Smooth muscle cell (in vitro differentiated cells): Measurements from ENCODE around the gene COL9A1. TPM values are rescaled to one million over a fixed set of nuclear protein-coding genes. Genes with fewer than 3 reads are reported as not detected.

Source experiments
- DNase-seq: peaks from one replicate; lab custom pipeline; 2025; ENCODE audit not compliant: unreplicated experiment; lab: John Stamatoyannopoulos, UW
- H2AFZ ChIP-seq: fragments of 200-600 bp; sonication (generic); 2 replicates; pipeline ENCODE4 v1.6.0; 2016; ENCODE audit warnings: antibody characterized with exemption, low read depth, mild to moderate bottlenecking
- H3F3A ChIP-seq: fragments of 200-600 bp; sonication (generic); 2 replicates; pipeline ENCODE4 v1.6.0; 2017; ENCODE audit warnings: antibody characterized with exemption, low read depth
- H3K27ac ChIP-seq: fragments of 200-600 bp; sonication (generic); 2 replicates; pipeline ENCODE4 v1.5.1; 2016; ENCODE audit warnings: low read depth, mild to moderate bottlenecking
- H3K27me3 ChIP-seq: fragments of 200-600 bp; sonication (generic); 2 replicates; pipeline ENCODE4 v1.6.1; 2016; ENCODE audit warnings: low read depth, mild to moderate bottlenecking
- H3K36me3 ChIP-seq: fragments of 200-600 bp; sonication (generic); 2 replicates; pipeline ENCODE4 v1.5.1; 2016; ENCODE audit warnings: low read depth
- H3K4me1 ChIP-seq: fragments of 200-600 bp; sonication (generic); 2 replicates; pipeline ENCODE4 v1.5.1; 2016; ENCODE audit warnings: low read depth
- H3K4me2 ChIP-seq: fragments of 200-600 bp; sonication (generic); 2 replicates; pipeline ENCODE4 v1.6.0; 2016; ENCODE audit warnings: mild to moderate bottlenecking
- H3K4me3 ChIP-seq: fragments of 200-600 bp; sonication (generic); 2 replicates; pipeline ENCODE4 v1.5.1; 2016; ENCODE audit warnings: mild to moderate bottlenecking
- H3K79me2 ChIP-seq: fragments of 200-600 bp; sonication (generic); 2 replicates; pipeline ENCODE4 v1.6.0; 2016; ENCODE audit warnings: low read depth, mild to moderate bottlenecking
- H3K9ac ChIP-seq: fragments of 200-600 bp; sonication (generic); 2 replicates; pipeline ENCODE4 v1.6.0; 2016; ENCODE audit warnings: low read depth
- H3K9me3 ChIP-seq: fragments of 200-600 bp; sonication (generic); replicated peaks from 2 replicates; pipeline ENCODE4 v1.5.1; 2016; ENCODE audit warnings: low read depth
- H4K20me1 ChIP-seq: fragments of 200-600 bp; sonication (generic); 2 replicates; pipeline ENCODE4 v1.6.0; 2016; ENCODE audit warnings: low read depth
- WGBS: methylation state at CpG from one replicate; pipeline ENCODE4 v1.1.7; 2016; ENCODE audit warnings: low lambda C conversion rate; 5-methylcytosine and 5-hydroxymethylcytosine counted together
- polyA plus RNA-seq: library from polyadenylated mRNA; unstranded; fragments of >200 nt; fragmentation: Nextera tagmentation; extraction: Ambion mirVana; gene quantifications from 2 replicates; pipeline ENCODE4 v1.2.1, GENCODE V29; 2016
- total RNA-seq: library from RNA; depleted of rRNA; stranded (reverse); fragments of >200 nt; gene quantifications from 2 replicates; pipeline ENCODE4 v1.2.3, GENCODE V29; 2014
- TF ChIP-seq, protein P1 (sequence below): fragments of 200-600 bp; sonication (generic); IDR thresholded peaks from 2 replicates; pipeline ENCODE4 v1.5.1; 2017; ENCODE audit warnings: borderline replicate concordance, mild to moderate bottlenecking, antibody characterized with exemption; ENCODE audit not compliant: insufficient read depth, poor library complexity, severe bottlenecking

Gene COL9A1
- total and polyA plus RNA-seq, 2 experiments from 2014 or later, result not detected

DNA sequence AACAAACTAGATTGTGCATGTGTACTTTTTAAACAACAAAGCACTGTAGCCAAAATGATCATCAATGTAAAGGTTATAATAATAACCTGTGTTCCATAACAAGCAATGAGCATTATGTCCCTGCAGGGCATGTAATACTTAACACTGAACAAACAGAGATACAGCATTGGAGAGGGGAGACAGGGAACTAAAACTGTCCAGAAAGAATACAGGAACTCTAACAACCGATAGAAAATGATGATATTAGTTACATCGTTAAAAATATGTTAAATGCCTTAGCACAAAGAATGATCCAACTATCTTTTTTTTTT, 80.5 kb downstream of the COL9A1 start:
- H2AFZ ChIP-seq, result no peak overlapping the region

DNA sequence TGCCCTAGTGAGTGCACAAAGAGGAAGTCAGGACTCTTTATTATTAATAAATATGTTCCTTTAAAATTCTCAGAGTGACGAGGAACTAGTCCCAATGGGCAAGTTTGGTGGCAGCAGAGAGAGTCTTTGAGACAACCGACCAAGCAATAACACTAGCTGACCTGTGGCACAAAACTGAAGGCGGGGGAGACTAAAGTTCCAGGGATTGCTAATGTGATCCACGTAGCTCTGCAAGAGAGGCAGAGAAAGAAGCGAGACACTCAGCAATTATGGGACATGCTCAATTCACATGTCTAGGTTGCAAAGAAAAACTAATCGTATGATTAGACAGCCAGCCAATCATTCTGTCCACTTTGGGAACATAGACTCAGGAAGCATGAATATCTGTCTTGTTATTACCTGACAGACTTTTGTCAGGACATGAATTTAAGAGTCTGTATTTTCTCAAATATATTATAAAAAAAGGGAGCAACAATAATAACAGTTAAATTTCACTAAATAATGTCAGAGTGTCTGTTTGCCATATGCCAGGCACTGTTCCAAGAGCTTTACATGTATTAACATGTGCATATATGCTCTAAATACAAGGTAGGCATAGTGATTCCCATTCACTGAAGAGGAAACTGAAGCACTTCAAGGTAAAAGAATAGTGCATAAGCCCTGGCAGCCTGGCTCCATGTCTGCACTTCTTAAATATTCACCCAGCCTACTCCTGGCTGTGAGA, 81.0 kb downstream of the COL9A1 start:
- DNase-seq, result no peak
- no peaks in the 10 kb centered on the region for H3K9me3 ChIP-seq
- WGBS, result 84% methylated on average over 6 of the region's 6 CpGs
- peaks cover 24% of the 10 kb centered on the region for H3K27me3 ChIP-seq
- no peak overlapping the region for H3K27ac ChIP-seq
- H4K20me1 ChIP-seq, result no peaks in the 10 kb centered on the region
- H3K9ac ChIP-seq, result no peak overlapping the region
- TF ChIP-seq, protein P1, sequence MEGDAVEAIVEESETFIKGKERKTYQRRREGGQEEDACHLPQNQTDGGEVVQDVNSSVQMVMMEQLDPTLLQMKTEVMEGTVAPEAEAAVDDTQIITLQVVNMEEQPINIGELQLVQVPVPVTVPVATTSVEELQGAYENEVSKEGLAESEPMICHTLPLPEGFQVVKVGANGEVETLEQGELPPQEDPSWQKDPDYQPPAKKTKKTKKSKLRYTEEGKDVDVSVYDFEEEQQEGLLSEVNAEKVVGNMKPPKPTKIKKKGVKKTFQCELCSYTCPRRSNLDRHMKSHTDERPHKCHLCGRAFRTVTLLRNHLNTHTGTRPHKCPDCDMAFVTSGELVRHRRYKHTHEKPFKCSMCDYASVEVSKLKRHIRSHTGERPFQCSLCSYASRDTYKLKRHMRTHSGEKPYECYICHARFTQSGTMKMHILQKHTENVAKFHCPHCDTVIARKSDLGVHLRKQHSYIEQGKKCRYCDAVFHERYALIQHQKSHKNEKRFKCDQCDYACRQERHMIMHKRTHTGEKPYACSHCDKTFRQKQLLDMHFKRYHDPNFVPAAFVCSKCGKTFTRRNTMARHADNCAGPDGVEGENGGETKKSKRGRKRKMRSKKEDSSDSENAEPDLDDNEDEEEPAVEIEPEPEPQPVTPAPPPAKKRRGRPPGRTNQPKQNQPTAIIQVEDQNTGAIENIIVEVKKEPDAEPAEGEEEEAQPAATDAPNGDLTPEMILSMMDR, result no peak
- H2AFZ ChIP-seq, result no peak overlapping the region
- H3K4me3 ChIP-seq, result no peak overlapping the region
- H3K4me1 ChIP-seq, result no peaks in the 10 kb centered on the region
- H3K4me2 ChIP-seq, result no peak overlapping the region
- H3F3A ChIP-seq, result no peaks in the 10 kb centered on the region
- no peaks in the 10 kb centered on the region for H3K79me2 ChIP-seq
- H3K36me3 ChIP-seq, result no peaks in the 10 kb centered on the region

More for the DNA sequence above, 80.5 kb downstream of the COL9A1 start:
- Histone ChIP-seq H4K20me1 (no peaks in the 10 kb centered on the region), H3K27me3 (peaks cover 20% of the 10 kb centered on the region), H3K36me3 (no peaks in the 10 kb centered on the region), H3F3A (no peaks in the 10 kb centered on the region), H3K9me3 (no peaks in the 10 kb centered on the region), H3K4me1 (no peaks in the 10 kb centered on the region), H3K9ac (no peak overlapping the region), H3K4me2 (no peak overlapping the region), H3K27ac (no peak overlapping the region), H3K4me3 (no peak overlapping the region), H3K79me2 (no peaks in the 10 kb centered on the region)
- no peak for DNase-seq
- TF ChIP-seq, protein P1, result no peak
- WGBS, result 90% methylated on average over 2 of the region's 2 CpGs

DNA sequence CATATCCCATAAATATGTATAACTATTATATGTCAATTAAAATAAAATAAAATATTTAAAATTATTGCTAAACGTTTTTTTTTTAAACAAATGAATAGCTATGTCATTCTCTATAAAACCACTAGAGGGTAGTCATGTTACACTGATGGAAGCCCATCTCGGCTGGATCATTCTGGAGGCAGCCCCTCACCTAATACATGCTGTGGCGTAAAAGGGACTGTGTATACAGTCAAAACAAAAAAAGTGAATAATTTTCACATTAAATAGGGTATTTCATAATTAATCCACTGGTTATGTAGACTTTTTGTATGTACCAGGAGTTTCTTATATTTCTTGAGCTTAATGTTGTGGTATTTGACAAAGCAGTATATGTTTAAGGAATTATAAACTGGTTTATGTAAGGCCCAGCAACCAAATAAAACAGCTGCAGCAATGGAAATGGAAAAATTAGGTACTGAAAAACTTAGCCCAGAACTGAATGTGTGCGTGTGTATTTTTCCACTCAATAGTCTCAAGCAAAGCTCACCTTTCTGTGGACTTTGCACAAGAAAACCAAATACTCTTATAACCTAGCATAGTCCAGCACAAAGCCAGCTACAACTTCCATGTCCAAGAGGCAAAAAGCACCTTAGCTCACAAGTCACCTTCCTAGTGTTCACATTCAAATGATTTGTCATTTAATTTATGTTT, 81.7 kb downstream of the COL9A1 start:
- no peak for DNase-seq
- Histone ChIP-seq H3K27me3 (peaks cover 25% of the 10 kb centered on the region), H3K27ac (no peak overlapping the region), H3K79me2 (no peaks in the 10 kb centered on the region), H3K4me1 (no peaks in the 10 kb centered on the region), H4K20me1 (no peaks in the 10 kb centered on the region), H3F3A (no peaks in the 10 kb centered on the region), H2AFZ (no peak overlapping the region), H3K9ac (no peak overlapping the region), H3K4me3 (no peak overlapping the region), H3K9me3 (no peaks in the 10 kb centered on the region), H3K36me3 (no peaks in the 10 kb centered on the region), H3K4me2 (no peak overlapping the region)
- WGBS, result 34% methylated on average over 4 of the region's 4 CpGs
- TF ChIP-seq, protein P1, result peak; percentile 84
